ENCODE results near the gene HIGD1A. TPM values are rescaled to one million over a fixed set of nuclear protein-coding genes. Genes with fewer than 3 reads are reported as not detected.

Gene HIGD1A
- total RNA-seq, 6 experiments from 2014 or later: 115 to 144 (median 125) TPM

DNA sequence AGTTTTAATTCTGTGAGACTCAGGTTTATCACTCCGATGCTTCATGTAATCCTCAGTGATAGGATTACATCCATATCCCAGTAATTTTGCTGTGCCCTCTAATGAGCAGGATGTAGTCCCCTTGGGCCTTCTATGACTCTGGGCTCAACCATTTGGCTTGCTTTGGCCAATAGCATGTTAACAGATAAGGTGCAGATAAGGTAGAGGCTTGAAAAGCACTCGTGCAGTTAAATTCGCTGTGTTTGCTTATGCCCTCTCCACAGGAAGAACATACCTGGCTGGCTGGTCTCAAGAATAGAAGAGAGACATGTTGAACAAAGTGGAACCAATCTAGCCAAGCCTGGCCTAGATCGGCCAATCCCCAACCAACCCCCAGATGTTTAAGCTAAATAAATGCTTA, 51.3 kb downstream of the HIGD1A start:
- Mint-ChIP-seq H3K4me1 (ENCODE audit: low read depth) (peaks cover 7% of the 10 kb centered on the region), H3K27ac (no peak overlapping the region), H3K27me3 (ENCODE audit: insufficient read depth) (peaks cover 16% of the 10 kb centered on the region), H3K36me3 (ENCODE audit: low read depth) (no peaks in the 10 kb centered on the region), H3K4me3 (no peak overlapping the region), H3K9me3 (no peaks in the 10 kb centered on the region)
- TF ChIP-seq, protein P1, sequence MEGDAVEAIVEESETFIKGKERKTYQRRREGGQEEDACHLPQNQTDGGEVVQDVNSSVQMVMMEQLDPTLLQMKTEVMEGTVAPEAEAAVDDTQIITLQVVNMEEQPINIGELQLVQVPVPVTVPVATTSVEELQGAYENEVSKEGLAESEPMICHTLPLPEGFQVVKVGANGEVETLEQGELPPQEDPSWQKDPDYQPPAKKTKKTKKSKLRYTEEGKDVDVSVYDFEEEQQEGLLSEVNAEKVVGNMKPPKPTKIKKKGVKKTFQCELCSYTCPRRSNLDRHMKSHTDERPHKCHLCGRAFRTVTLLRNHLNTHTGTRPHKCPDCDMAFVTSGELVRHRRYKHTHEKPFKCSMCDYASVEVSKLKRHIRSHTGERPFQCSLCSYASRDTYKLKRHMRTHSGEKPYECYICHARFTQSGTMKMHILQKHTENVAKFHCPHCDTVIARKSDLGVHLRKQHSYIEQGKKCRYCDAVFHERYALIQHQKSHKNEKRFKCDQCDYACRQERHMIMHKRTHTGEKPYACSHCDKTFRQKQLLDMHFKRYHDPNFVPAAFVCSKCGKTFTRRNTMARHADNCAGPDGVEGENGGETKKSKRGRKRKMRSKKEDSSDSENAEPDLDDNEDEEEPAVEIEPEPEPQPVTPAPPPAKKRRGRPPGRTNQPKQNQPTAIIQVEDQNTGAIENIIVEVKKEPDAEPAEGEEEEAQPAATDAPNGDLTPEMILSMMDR (IDR thresholded peaks at IDR 0.05): no peak
- DNase-seq: no peak

DNA sequence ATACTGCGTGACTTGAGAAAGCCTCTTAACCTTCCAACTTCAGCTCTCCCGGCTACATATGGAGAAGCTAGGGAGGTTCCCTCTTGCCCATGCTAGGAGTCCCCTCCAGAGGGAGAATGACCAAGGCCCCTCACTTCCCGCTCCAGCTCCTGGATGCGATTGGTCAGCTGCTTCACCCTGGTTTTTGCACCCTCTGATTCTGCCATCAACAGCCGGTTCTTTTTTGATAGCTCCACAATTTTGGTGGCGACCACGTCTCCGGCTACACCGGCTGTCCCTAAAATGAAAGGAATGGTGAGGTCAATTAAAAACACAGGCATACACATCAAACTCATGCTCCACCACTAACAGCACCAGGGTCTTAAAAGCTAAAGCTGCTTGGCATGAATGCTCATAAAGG, 51.8 kb downstream of the HIGD1A start:
- peaks cover 7% of the 10 kb centered on the region for H3K4me1 Mint-ChIP-seq (ENCODE audit: low read depth)
- no peak for DNase-seq
- peaks cover 18% of the 10 kb centered on the region for H3K27me3 Mint-ChIP-seq (ENCODE audit: insufficient read depth)
- TF ChIP-seq, protein P1 (IDR thresholded peaks at IDR 0.05): no peak
- H3K27ac Mint-ChIP-seq: no peak overlapping the region
- H3K36me3 Mint-ChIP-seq (ENCODE audit: low read depth): no peaks in the 10 kb centered on the region
- H3K9me3 Mint-ChIP-seq: no peaks in the 10 kb centered on the region
- H3K4me3 Mint-ChIP-seq: no peak overlapping the region

DNA sequence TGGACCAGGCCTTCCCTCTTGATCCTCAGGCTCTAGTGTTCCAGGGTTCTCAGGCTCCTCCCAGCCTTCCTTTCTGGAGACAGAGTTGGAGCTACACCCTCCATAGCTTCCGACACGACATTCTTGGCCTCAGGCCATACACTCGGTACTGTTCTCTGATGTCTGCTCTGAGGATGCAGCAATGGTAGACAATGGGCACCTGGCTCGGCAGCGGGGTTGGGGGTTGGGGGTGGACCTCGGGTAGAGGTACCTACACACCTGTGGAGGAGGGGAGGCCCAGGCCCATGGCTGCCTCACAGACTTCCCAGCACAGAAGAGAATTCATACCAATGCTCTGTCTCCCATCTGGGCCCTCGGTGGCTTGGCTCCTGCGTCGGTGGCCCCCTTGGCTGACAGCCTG, 52.7 kb downstream of the HIGD1A start:
- no peaks in the 10 kb centered on the region for H3K36me3 Mint-ChIP-seq (ENCODE audit: low read depth)
- peaks cover 7% of the 10 kb centered on the region for H3K4me1 Mint-ChIP-seq (ENCODE audit: low read depth)
- no peak for DNase-seq
- H3K4me3 Mint-ChIP-seq: no peak overlapping the region
- H3K27ac Mint-ChIP-seq: no peak overlapping the region
- TF ChIP-seq, protein P1 (IDR thresholded peaks at IDR 0.05): no peak
- H3K27me3 Mint-ChIP-seq (ENCODE audit: insufficient read depth): peaks cover 16% of the 10 kb centered on the region
- no peaks in the 10 kb centered on the region for H3K9me3 Mint-ChIP-seq

DNA sequence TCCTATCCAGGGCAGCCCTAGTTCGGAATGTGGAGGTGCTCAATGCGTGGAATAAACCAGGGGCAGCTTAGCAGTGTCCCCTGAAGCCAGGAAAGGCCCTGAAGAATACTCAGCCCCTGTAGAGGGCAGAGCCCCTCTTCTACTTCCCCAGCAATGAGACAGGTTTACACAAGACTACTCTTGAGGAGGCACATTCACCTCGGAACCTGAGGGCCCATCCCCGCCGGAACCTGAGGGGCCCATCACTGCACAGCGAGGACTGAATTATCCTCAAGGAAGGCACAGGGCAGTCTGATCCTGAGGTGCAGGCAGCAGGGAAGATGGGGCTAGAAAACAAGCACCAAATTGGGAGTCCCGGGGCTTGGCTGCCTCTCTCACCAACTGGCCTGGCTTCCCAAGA, 53.5 kb downstream of the HIGD1A start:
- Mint-ChIP-seq H3K9me3 (no peaks in the 10 kb centered on the region), H3K36me3 (ENCODE audit: low read depth) (no peaks in the 10 kb centered on the region), H3K27me3 (ENCODE audit: insufficient read depth) (peaks cover 16% of the 10 kb centered on the region), H3K4me1 (ENCODE audit: low read depth) (peaks cover 7% of the 10 kb centered on the region), H3K4me3 (no peak overlapping the region), H3K27ac (no peak overlapping the region)
- DNase-seq: no peak
- TF ChIP-seq, protein P1 (IDR thresholded peaks at IDR 0.05): no peak

DNA sequence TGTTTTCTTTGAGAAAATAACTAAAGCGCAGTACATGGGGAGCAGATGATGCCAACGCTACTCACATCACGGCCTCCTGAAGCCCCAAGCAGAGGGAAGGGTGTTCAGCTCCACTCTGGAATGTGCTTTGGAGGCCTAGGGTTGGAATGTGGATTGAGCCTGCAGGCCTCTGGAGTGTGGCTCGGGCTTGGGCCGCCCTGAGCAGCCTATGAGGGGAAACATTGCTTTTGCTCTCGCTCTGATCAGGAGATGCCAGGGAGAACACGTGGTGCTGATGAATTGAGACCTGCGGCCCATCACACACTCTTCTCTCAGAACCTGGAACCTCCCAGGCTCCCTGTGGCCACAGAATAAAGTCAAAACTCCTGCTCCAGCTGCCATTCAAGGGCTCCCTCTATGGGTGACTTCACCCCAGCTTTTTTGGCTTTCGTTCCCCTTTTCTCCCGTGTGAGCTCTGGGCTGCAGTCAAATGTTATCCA, 54.5 kb downstream of the HIGD1A start:
- Mint-ChIP-seq H3K4me3 (no peak overlapping the region), H3K4me1 (ENCODE audit: low read depth) (peaks cover 7% of the 10 kb centered on the region), H3K27ac (no peak overlapping the region), H3K36me3 (ENCODE audit: low read depth) (no peaks in the 10 kb centered on the region), H3K27me3 (ENCODE audit: insufficient read depth) (peaks cover 16% of the 10 kb centered on the region), H3K9me3 (no peaks in the 10 kb centered on the region)
- peak; percentile 28 for DNase-seq
- TF ChIP-seq, protein P1 (IDR thresholded peaks at IDR 0.05): peak; percentile 80

All from HFFc6 (cell line).